Putamen (tissue), 1 donor: ENCODE results near the gene TMC8.

Experiments used
- DNase-seq: peaks from one replicate; pipeline ENCODE4 v3.0.0-alpha.2; 2016; ENCODE audit warnings: low spot score

Gene TMC8

GRCh38 chr17:78180083-78180482, 49.5 kb downstream of the TMC8 start:
- DNase-seq: no peak

GRCh38 chr17:78180508-78180907, 49.9 kb downstream of the TMC8 start:
- DNase-seq: no peak

- DNase-seq: no peak
Measured at GRCh38 chr17:78182504-78182903, 51.9 kb downstream of the TMC8 start.

GRCh38 chr17:78183916-78184315, 53.3 kb downstream of the TMC8 start:
- DNase-seq: no peak

GRCh38 chr17:78184351-78184750, 53.8 kb downstream of the TMC8 start:
- DNase-seq: no peak

- no peak for DNase-seq
Measured at GRCh38 chr17:78184868-78185267, 54.3 kb downstream of the TMC8 start.

- DNase-seq: no peak
Measured at GRCh38 chr17:78185981-78186691, 55.6 kb downstream of the TMC8 start.

- peak; percentile 96 for DNase-seq
Measured at GRCh38 chr17:78186692-78187595, 56.4 kb downstream of the TMC8 start, which contains the start of the genes AFMID and TK1. Gene AFMID (plus strand): TSS chr17:78187362. CDS start chr17:78187371, 9 bp downstream. Gene TK1 (minus strand): TSS chr17:78187052. CDS start chr17:78186994, 58 bp downstream.
